HepG2 (cell line): ENCODE measurements around the gene NUDT2. TPM values are rescaled to one million over a fixed set of nuclear protein-coding genes. Genes with fewer than 3 reads are reported as not detected.

Experiments used
- ARNT ChIP-seq: fragments of 450-650 bp; IDR thresholded peaks from 2 replicates; pipeline ENCODE4 v1.6.1; 2017
- FOXA3 ChIP-seq: IDR thresholded peaks from 2 replicates; pipeline ENCODE4 v1.6.1; 2016; ENCODE audit warnings: missing genetic modification reagents, missing compliant biosample characterization
- FOXM1 ChIP-seq: sonication (generic); formaldehyde crosslinking; IDR thresholded peaks from 2 replicates; pipeline ENCODE4 v1.5.0; 2020; ENCODE audit warnings: missing genetic modification reagents
- GATAD2A ChIP-seq: IDR thresholded peaks from 2 replicates; pipeline ENCODE4 v1.6.1; 2016
- KDM6A ChIP-seq: IDR thresholded peaks from 2 replicates; pipeline ENCODE4 v1.6.1; 2016; ENCODE audit warnings: low read depth
- NCOA5 ChIP-seq: sonication (generic); formaldehyde crosslinking; IDR thresholded peaks from 2 replicates; pipeline ENCODE4 v1.4.0; 2020; ENCODE audit warnings: missing genetic modification reagents
- NFYB ChIP-seq: sonication (generic); formaldehyde crosslinking; IDR thresholded peaks from 2 replicates; pipeline ENCODE4 v1.4.0; 2020; ENCODE audit warnings: missing genetic modification reagents
- NFYC ChIP-seq: IDR thresholded peaks from 2 replicates; pipeline ENCODE4 v1.6.1; 2016; ENCODE audit warnings: missing genetic modification reagents, missing compliant biosample characterization
- NR2C2 ChIP-seq: sonication (generic); formaldehyde crosslinking; IDR thresholded peaks from 2 replicates; pipeline ENCODE4 v1.4.0; 2020; ENCODE audit warnings: missing genetic modification reagents, mild to moderate bottlenecking, moderate library complexity, borderline replicate concordance
- PHF8 ChIP-seq: sonication (generic); formaldehyde crosslinking; IDR thresholded peaks from 2 replicates; pipeline ENCODE4 v1.5.0; 2020; ENCODE audit warnings: missing genetic modification reagents
- REST ChIP-seq, 2 experiments: IDR thresholded peaks; 2 replicates each; pipeline ENCODE4 v1.6.1; 2011 to 2012; ENCODE audit warnings: low read length in 2 of 2, borderline replicate concordance in 1 of 2, low read depth in 1 of 2, mild to moderate bottlenecking in 1 of 2, moderate library complexity in 1 of 2
- SMAD3 ChIP-seq: sonication (generic); formaldehyde crosslinking; IDR thresholded peaks from 2 replicates; pipeline ENCODE4 v1.4.0; 2020; ENCODE audit warnings: missing genetic modification reagents
- SOX13 ChIP-seq, 3 experiments: fragments of 450-650 bp in 1 of 3; sonication (generic) in 1 of 3; formaldehyde crosslinking in 1 of 3; IDR thresholded peaks in 2 of 3; conservative IDR thresholded peaks in 1 of 3; 2 replicates each; pipeline versions ENCODE4 v1.5.0 to v1.6.1; 2016 to 2020; ENCODE audit warnings: antibody characterized with exemption in 1 of 3, mild to moderate bottlenecking in 1 of 3, missing compliant biosample characterization in 1 of 3, missing genetic modification reagents in 1 of 3, moderate library complexity in 1 of 3
- SP4 ChIP-seq: sonication (generic); formaldehyde crosslinking; IDR thresholded peaks from 2 replicates; pipeline ENCODE4 v1.8.1; 2023; ENCODE audit warnings: mild to moderate bottlenecking, missing genetic modification reagents
- TEAD2 ChIP-seq: sonication (generic); formaldehyde crosslinking; IDR thresholded peaks from 2 replicates; pipeline ENCODE4 v1.9.0; 2021; ENCODE audit warnings: missing genetic modification reagents
- TOPORS ChIP-seq: sonication (generic); formaldehyde crosslinking; IDR thresholded peaks from 2 replicates; pipeline ENCODE4 v1.8.0; 2023; ENCODE audit warnings: mild to moderate bottlenecking, missing genetic modification reagents
- ZFP90 ChIP-seq: sonication (generic); formaldehyde crosslinking; IDR thresholded peaks from 2 replicates; pipeline ENCODE4 v1.8.0; 2022; ENCODE audit warnings: missing genetic modification reagents, mild to moderate bottlenecking, inconsistent platforms, borderline replicate concordance
- ZNF567 ChIP-seq: sonication (generic); formaldehyde crosslinking; IDR thresholded peaks from 2 replicates; pipeline ENCODE4 v1.8.1; 2023; ENCODE audit warnings: mild to moderate bottlenecking, missing genetic modification reagents, borderline replicate concordance
- ZNF709 ChIP-seq: sonication (generic); formaldehyde crosslinking; IDR thresholded peaks from 2 replicates; pipeline ENCODE4 v1.5.0; 2020; ENCODE audit warnings: mild to moderate bottlenecking, missing genetic modification reagents
- polyA plus RNA-seq, 8 experiments: library from polyadenylated mRNA; depleted of rRNA in 3 of 8; stranded (reverse) in 7 of 8; unstranded in 1 of 8; fragments of >200 nt; fragmentation: Illumina TruSeq in 4 of 8; extraction: Trizol in 4 of 8; gene quantifications; 2 replicates each; pipeline versions ENCODE4 v1.2.1 to v1.2.3, GENCODE V29; 2011 to 2016; ENCODE audit warnings: low read depth in 4 of 8, missing spikeins in 1 of 8, mixed read lengths in 1 of 8; ENCODE audit not compliant: insufficient read depth in 1 of 8
- total RNA-seq, 5 experiments: library from RNA; depleted of rRNA; stranded (reverse); fragments of >200 nt; fragmentation: Illumina TruSeq; extraction: Trizol; gene quantifications; 2 replicates each; pipeline ENCODE4 v1.2.3, GENCODE V29; 2016; ENCODE audit warnings: low read depth in 1 of 5
- TF ChIP-seq, protein P1 (sequence below): IDR thresholded peaks from 2 replicates; pipeline ENCODE4 v1.6.1; 2016; ENCODE audit warnings: missing genetic modification reagents, missing compliant biosample characterization

Gene NUDT2
- total and polyA plus RNA-seq, 2 of the 13 experiments (the other 11 are each of a cell fraction or from before 2014, with no cell fraction given), result 19.9 to 24.6 TPM

GRCh38 chr9:34328987-34329832, at the start of gene NUDT2, which contains the start of gene KIF24 (continued):
- TF ChIP-seq REST (IDR thresholded peaks at IDR 0.05; ENCODE audit: borderline replicate concordance in 1 of 2, low read depth in 1 of 2, low read length in 2 of 2) (peak in 1 of 2 experiments; percentile 65; a peak in 1 of 4 replicates), PHF8 (peak; percentile 88), TOPORS (0 out of 2 replicates have a peak, but pooled peaks have one; percentile 15), NFYB (CRISPR knock-in tag) (peak; percentile 97), TEAD2 (peak; percentile 24; the same call in 1 of the 2 replicates), SMAD3 (CRISPR knock-in tag) (peak; percentile 12; the same call in 1 of the 2 replicates), SP4 (CRISPR knock-in tag) (peak; percentile 82), NR2C2 (CRISPR knock-in tag) (peak; percentile 39; the same call in 1 of the 2 replicates), GATAD2A (CRISPR knock-in tag) (no peak; the same call in 1 of the 2 replicates), NCOA5 (CRISPR knock-in tag) (no peak), ZNF567 (CRISPR knock-in tag) (no peak), FOXM1 (0 out of 2 replicates have a peak, but pooled peaks have one; percentile 53), SOX13 (IDR thresholded peaks at IDR 0.05) (peak; percentile 19; the same call in 1 of the 2 replicates), SOX13 (CRISPR knock-in tag; conservative IDR thresholded peaks at IDR 0.05 in 1 of 2, IDR thresholded peaks at IDR 0.05 in 1 of 2) (no peak), ARNT (no peak), ZNF709 (CRISPR knock-in tag) (0 out of 2 replicates have a peak, but pooled peaks have one; percentile 28), FOXA3 (no peak), KDM6A (CRISPR knock-in tag) (no peak), NFYC (CRISPR knock-in tag) (peak; percentile 98), ZFP90 (peak; percentile 47; the same call in 1 of the 2 replicates)
- TF ChIP-seq, protein P1, sequence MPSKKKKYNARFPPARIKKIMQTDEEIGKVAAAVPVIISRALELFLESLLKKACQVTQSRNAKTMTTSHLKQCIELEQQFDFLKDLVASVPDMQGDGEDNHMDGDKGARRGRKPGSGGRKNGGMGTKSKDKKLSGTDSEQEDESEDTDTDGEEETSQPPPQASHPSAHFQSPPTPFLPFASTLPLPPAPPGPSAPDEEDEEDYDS (CRISPR knock-in tag), result peak; percentile 94
